ENCODE results near the gene CLDN2.

Gene CLDN2

DNA sequence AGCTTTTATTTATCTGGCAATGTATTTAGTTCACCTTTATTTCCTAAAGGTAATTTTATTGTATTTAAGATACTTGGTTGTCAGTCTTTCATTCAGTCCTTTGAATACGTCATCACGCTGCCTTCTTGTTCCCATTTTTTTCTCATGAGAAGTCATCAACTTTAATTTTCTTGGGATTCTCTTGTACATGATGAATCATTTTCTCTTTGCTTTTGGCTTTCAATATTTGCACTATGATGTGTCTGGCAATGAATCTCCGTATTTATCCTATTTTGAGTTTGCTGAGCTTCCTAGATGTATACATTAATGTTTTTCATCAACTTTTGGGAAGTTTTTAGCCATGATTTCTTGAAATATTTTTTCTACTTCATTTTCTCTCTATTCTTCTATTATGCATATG lies 28.4 kb downstream of the CLDN2 start:
- no peaks in the 10 kb centered on the region for H3K4me1 ChIP-seq (ENCODE audit: control insufficient read depth, insufficient read depth, low read length)
- no peak overlapping the region for H3K9ac ChIP-seq (ENCODE audit: low read length)
- peaks cover 6% of the 10 kb centered on the region for H3K27me3 ChIP-seq (replicated peaks; ENCODE audit: control insufficient read depth, insufficient read depth, low read length)
- H3K4me3 ChIP-seq (ENCODE audit: low read length) = no peak overlapping the region
- H3K36me3 ChIP-seq (ENCODE audit: control insufficient read depth, insufficient read depth, low read length, severe bottlenecking) = no peaks in the 10 kb centered on the region
- H3K9me3 ChIP-seq (ENCODE audit: control insufficient read depth, low read length) = no peaks in the 10 kb centered on the region
- no peak for DNase-seq (ENCODE audit: low read depth)

DNA sequence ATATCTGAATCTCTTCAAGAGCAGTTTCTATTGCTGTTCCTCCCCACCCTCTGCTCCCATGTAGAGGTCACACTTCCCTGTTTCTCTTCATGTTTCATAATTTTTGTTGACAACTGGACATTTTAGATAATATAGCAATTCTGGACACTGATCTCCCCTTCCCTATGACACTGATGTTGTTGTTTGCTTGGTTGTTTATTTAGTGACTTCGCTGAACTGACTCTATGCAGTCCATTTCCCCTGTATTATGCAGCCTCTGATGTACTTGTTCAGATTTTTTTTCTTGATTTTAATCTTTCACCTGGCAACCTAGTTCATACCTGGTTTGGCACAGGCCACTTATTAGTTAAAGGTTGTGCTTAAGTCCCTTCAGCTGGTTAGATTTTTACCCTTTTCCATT lies 29.2 kb downstream of the CLDN2 start:
- Histone ChIP-seq H3K36me3 (ENCODE audit: control insufficient read depth, insufficient read depth, low read length, severe bottlenecking) (peaks cover 2% of the 10 kb centered on the region), H3K9ac (ENCODE audit: low read length) (no peak overlapping the region), H3K9me3 (ENCODE audit: control insufficient read depth, low read length) (no peaks in the 10 kb centered on the region), H3K27me3 (replicated peaks; ENCODE audit: control insufficient read depth, insufficient read depth, low read length) (peaks cover 6% of the 10 kb centered on the region), H3K4me3 (ENCODE audit: low read length) (no peak overlapping the region), H3K4me1 (ENCODE audit: control insufficient read depth, insufficient read depth, low read length) (no peaks in the 10 kb centered on the region)
- DNase-seq (ENCODE audit: low read depth) = no peak

DNA sequence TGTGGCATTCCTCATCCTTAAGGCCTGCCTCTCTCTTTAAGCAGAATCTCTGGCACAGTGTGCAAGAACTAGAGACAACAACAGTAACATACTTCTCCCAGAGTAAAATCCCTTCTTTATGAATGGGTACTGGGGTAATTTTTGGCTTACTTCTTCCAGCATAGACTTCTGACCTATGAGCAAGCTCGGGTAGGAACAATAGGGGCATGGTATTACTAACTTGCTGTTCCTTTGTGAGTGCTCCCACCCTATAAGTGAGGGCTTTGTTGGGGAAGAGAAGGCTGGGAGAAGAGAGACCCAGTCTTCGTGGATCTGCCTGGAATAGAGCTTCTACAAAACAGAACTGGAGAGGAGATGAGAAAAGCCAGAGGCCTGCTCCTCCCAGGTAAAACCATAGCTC lies 30.2 kb downstream of the CLDN2 start:
- H3K36me3 ChIP-seq (ENCODE audit: control insufficient read depth, insufficient read depth, low read length, severe bottlenecking) = peaks cover 6% of the 10 kb centered on the region
- H3K4me3 ChIP-seq (ENCODE audit: low read length) = no peak overlapping the region
- no peaks in the 10 kb centered on the region for H3K9me3 ChIP-seq (ENCODE audit: control insufficient read depth, low read length)
- no peak for DNase-seq (ENCODE audit: low read depth)
- peaks cover 8% of the 10 kb centered on the region for H3K27me3 ChIP-seq (replicated peaks; ENCODE audit: control insufficient read depth, insufficient read depth, low read length)
- H3K4me1 ChIP-seq (ENCODE audit: control insufficient read depth, insufficient read depth, low read length) = peaks cover 4% of the 10 kb centered on the region
- H3K9ac ChIP-seq (ENCODE audit: low read length) = no peak overlapping the region

DNA sequence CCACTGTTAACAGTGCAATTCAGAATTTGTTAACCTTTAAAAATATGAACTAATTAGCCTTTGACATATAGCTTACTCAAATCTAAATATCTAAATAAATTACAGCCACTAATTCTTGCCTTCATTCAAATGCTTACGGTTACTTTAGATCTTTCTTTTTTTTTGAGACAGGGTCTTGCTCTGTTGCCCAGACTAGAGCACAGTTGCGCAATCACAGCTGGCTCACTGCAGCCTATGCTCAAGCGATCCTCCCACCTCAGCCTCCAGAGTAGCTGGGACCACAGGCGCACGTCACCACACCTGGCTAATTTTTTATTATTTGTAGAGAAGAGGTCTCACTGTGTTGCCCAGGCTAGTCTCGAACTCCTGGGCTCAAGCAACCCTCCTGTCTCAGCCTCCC lies 31.0 kb downstream of the CLDN2 start:
- no peak for DNase-seq (ENCODE audit: low read depth)
- peaks cover 11% of the 10 kb centered on the region for H3K27me3 ChIP-seq (replicated peaks; ENCODE audit: control insufficient read depth, insufficient read depth, low read length)
- H3K9ac ChIP-seq (ENCODE audit: low read length) = no peak overlapping the region
- H3K9me3 ChIP-seq (ENCODE audit: control insufficient read depth, low read length) = no peaks in the 10 kb centered on the region
- peaks cover 7% of the 10 kb centered on the region for H3K4me1 ChIP-seq (ENCODE audit: control insufficient read depth, insufficient read depth, low read length)
- peaks cover 10% of the 10 kb centered on the region for H3K36me3 ChIP-seq (ENCODE audit: control insufficient read depth, insufficient read depth, low read length, severe bottlenecking)
- H3K4me3 ChIP-seq (ENCODE audit: low read length) = no peak overlapping the region

DNA sequence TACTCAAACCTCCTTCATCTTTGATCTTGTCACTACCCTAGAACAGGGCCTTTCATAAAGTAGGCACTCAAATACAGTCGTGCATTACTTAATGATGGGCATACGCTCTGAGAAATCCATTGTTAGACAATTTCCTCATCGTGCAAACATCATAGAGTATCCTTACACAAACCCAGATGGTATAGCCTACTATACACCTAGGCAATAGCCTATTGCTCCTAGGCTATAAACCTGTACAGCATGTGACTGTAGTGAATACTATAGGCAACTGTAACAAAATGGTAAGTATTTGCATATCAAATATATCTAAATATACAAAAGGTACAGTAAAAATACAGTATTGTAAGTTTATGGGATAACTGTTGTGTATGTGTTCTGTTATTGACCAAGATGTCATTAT lies 31.9 kb downstream of the CLDN2 start:
- Histone ChIP-seq H3K27me3 (replicated peaks; ENCODE audit: control insufficient read depth, insufficient read depth, low read length) (peaks cover 11% of the 10 kb centered on the region), H3K4me3 (ENCODE audit: low read length) (no peak overlapping the region), H3K9me3 (ENCODE audit: control insufficient read depth, low read length) (no peaks in the 10 kb centered on the region), H3K9ac (ENCODE audit: low read length) (no peak overlapping the region), H3K4me1 (ENCODE audit: control insufficient read depth, insufficient read depth, low read length) (peaks cover 7% of the 10 kb centered on the region), H3K36me3 (ENCODE audit: control insufficient read depth, insufficient read depth, low read length, severe bottlenecking) (peaks cover 10% of the 10 kb centered on the region)
- DNase-seq (ENCODE audit: low read depth) = no peak

DNA sequence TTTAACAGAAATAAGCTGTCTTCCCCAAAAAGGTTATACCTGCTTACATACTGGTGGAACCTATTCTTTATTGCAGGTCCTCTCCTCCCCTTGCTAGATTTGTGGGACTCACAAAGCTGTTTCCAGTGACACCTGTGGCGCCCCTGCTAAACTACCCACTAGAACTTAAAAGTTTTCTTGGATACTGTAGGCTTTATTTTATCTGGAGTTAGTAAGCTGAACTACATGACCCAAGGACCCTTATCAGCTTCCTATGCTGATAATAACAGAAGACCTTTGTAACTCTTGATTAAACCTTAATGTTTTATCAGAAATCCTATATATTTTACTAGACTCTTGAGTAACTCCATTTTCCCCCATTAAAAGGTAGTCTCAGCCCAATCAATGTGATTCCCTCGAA lies 32.3 kb downstream of the CLDN2 start:
- Histone ChIP-seq H3K4me3 (ENCODE audit: low read length) (no peak overlapping the region), H3K4me1 (ENCODE audit: control insufficient read depth, insufficient read depth, low read length) (peaks cover 7% of the 10 kb centered on the region), H3K9me3 (ENCODE audit: control insufficient read depth, low read length) (no peaks in the 10 kb centered on the region), H3K9ac (ENCODE audit: low read length) (no peak overlapping the region), H3K36me3 (ENCODE audit: control insufficient read depth, insufficient read depth, low read length, severe bottlenecking) (peaks cover 10% of the 10 kb centered on the region), H3K27me3 (replicated peaks; ENCODE audit: control insufficient read depth, insufficient read depth, low read length) (peaks cover 11% of the 10 kb centered on the region)
- DNase-seq (ENCODE audit: low read depth) = no peak

DNA sequence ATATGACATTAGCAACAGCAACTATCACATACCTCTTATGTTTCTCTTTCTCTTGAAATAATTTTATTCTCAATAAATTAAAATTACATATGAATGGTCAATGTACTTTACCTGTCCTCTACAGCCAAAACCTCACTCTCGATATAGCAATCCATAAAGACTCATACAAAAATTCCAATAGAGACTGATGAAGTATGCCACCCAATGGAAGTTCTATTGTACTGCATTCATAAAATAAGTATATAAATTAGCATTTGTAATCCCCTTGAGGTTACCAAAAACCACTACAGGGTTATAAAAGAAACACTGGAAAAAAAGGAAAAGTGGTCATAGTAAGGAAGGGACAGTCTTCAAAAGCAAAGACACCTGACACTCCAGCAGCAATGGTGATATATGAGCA lies 32.8 kb downstream of the CLDN2 start:
- Histone ChIP-seq H3K9ac (ENCODE audit: low read length) (no peak overlapping the region), H3K4me3 (ENCODE audit: low read length) (no peak overlapping the region), H3K4me1 (ENCODE audit: control insufficient read depth, insufficient read depth, low read length) (peaks cover 7% of the 10 kb centered on the region), H3K9me3 (ENCODE audit: control insufficient read depth, low read length) (no peaks in the 10 kb centered on the region), H3K27me3 (replicated peaks; ENCODE audit: control insufficient read depth, insufficient read depth, low read length) (peaks cover 11% of the 10 kb centered on the region), H3K36me3 (ENCODE audit: control insufficient read depth, insufficient read depth, low read length, severe bottlenecking) (peaks cover 13% of the 10 kb centered on the region)
- DNase-seq (ENCODE audit: low read depth) = peak; percentile 25

DNA sequence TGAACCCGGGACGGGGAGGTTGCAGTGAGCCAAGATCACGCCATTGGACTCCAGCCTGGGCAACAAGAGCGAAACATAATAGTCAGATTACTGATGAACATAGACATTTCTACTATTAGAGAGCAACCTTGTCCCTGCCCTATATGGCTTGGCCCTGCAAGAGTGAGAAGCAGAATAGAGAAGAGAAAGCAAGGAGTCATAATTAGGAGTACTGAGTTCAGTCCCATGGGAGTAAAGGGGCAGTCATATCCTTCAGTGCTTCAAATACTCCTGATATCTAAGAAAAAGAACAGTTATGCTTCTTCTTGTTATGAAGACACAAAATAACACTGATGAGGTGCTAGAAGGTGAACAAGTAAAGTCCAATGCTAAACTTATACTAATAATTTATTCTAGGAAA lies 33.8 kb downstream of the CLDN2 start:
- Histone ChIP-seq H3K36me3 (ENCODE audit: control insufficient read depth, insufficient read depth, low read length, severe bottlenecking) (peaks cover 14% of the 10 kb centered on the region), H3K4me1 (ENCODE audit: control insufficient read depth, insufficient read depth, low read length) (peaks cover 7% of the 10 kb centered on the region), H3K9ac (ENCODE audit: low read length) (no peak overlapping the region), H3K27me3 (replicated peaks; ENCODE audit: control insufficient read depth, insufficient read depth, low read length) (peaks cover 11% of the 10 kb centered on the region), H3K4me3 (ENCODE audit: low read length) (no peak overlapping the region), H3K9me3 (ENCODE audit: control insufficient read depth, low read length) (no peaks in the 10 kb centered on the region)
- no peak for DNase-seq (ENCODE audit: low read depth)

DNA sequence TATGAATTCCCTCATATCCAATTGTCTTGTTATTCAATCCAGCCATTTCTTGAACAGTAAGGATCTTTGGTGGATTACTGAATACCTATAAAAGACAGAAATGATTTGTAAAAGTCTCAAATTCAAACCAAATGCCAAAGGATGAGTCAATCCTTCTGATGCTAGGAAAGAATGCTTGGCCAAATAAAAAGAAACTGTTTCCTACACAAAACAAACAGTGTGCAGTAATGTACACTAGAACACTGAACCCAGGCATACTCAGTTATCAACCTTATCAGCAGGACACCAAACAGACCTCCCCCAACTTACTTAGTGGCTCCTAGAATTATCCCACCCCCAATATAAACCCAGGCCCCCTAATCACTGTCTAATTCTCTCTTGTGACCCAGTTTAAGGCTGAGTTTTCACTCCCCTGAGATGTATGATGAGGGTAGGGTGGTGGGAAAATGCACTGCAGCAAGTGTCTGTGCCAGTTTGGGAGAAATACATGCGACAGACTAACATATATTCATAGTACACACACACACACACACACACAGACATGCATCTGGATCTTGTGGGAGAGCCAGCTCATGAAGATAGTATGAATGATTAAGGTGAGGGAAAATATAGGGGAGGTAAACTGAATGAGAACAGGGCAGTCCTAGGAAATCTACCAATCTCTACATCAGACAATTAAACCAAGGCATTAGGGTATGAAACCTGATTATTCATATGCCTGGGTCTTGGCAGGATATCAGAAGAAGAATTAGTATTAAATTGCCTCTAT lies 35.0 kb downstream of the CLDN2 start:
- no peak overlapping the region for H3K9ac ChIP-seq (ENCODE audit: low read length)
- H3K9me3 ChIP-seq (ENCODE audit: control insufficient read depth, low read length) = no peaks in the 10 kb centered on the region
- H3K27me3 ChIP-seq (replicated peaks; ENCODE audit: control insufficient read depth, insufficient read depth, low read length) = peaks cover 13% of the 10 kb centered on the region
- H3K4me1 ChIP-seq (ENCODE audit: control insufficient read depth, insufficient read depth, low read length) = peaks cover 7% of the 10 kb centered on the region
- DNase-seq (ENCODE audit: low read depth) = peak; percentile 51
- no peak overlapping the region for H3K4me3 ChIP-seq (ENCODE audit: low read length)
- H3K36me3 ChIP-seq (ENCODE audit: control insufficient read depth, insufficient read depth, low read length, severe bottlenecking) = peaks cover 17% of the 10 kb centered on the region

DNA sequence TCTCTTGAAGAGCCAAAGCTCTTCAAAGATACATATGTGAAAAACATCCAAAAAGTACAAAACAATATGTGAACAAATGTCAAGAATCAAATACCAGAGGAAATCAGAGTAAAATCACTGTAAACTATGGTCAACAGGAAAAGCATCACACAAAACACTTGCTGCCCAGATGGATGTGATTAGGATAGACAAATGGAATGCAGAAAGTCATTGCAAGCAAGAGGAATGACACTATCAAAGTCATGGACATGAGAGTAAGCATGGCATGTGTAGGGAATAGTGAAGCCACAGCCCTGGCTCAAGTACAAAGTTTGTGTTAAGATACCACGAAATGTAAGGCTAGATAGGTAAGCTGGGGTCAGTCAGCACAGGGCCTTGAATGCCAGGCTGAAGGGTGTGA lies 37.7 kb downstream of the CLDN2 start:
- Histone ChIP-seq H3K9ac (ENCODE audit: low read length) (no peak overlapping the region), H3K27me3 (replicated peaks; ENCODE audit: control insufficient read depth, insufficient read depth, low read length) (peaks cover 17% of the 10 kb centered on the region), H3K9me3 (ENCODE audit: control insufficient read depth, low read length) (no peaks in the 10 kb centered on the region), H3K36me3 (ENCODE audit: control insufficient read depth, insufficient read depth, low read length, severe bottlenecking) (peaks cover 26% of the 10 kb centered on the region), H3K4me3 (ENCODE audit: low read length) (no peak overlapping the region), H3K4me1 (ENCODE audit: control insufficient read depth, insufficient read depth, low read length) (peaks cover 12% of the 10 kb centered on the region)
- no peak for DNase-seq (ENCODE audit: low read depth)

DNA sequence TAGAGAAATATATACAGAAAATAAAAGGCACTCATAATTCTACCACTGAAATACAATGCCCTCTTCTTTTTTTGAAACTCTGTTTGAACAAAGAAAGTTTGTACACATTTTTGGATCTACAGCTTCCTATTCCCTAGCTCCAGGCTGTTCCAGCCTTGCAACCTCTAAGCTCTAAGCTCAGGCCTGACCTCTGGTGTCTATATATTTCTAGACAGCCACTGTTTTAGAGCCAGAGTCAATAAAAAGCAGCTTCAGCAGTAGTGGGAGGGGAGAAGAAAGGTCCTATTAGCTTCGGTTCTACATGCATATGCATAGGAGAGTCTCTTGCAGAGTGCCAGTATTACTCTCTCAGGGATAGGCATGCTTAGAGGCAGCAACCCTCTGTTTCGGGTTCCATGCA lies 39.7 kb downstream of the CLDN2 start:
- peak; percentile 69 for DNase-seq (ENCODE audit: low read depth)

DNA sequence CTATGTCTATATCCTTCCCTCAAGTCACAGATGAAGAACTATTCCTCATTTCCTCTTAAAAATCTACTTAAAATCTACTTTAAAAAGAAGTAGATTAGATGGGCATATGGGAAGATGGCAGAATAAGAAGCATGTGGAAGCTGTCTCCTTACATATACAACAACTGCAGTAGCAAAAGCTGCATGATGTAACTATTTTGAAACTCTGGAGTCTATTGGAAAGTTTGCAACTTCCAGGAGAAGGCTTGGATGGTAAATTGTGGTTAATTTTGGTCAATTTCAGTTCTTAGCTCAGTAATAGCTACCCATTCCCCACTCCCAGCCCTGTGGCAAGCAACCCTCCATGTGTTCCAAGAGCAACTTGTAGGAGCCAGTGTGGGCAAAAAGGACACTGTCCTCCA lies 42.9 kb downstream of the CLDN2 start:
- Histone ChIP-seq H3K9me3 (ENCODE audit: control insufficient read depth, low read length) (peaks cover 8% of the 10 kb centered on the region), H3K9ac (ENCODE audit: low read length) (no peak overlapping the region), H3K36me3 (ENCODE audit: control insufficient read depth, insufficient read depth, low read length, severe bottlenecking) (peaks cover 12% of the 10 kb centered on the region), H3K4me3 (ENCODE audit: low read length) (no peak overlapping the region), H3K4me1 (ENCODE audit: control insufficient read depth, insufficient read depth, low read length) (peaks cover 12% of the 10 kb centered on the region), H3K27me3 (replicated peaks; ENCODE audit: control insufficient read depth, insufficient read depth, low read length) (peaks cover 16% of the 10 kb centered on the region)
- peak; percentile 21 for DNase-seq (ENCODE audit: low read depth)

More for the DNA sequence above, 39.7 kb downstream of the CLDN2 start:
- H3K27me3 ChIP-seq (replicated peaks; ENCODE audit: control insufficient read depth, insufficient read depth, low read length) = peaks cover 24% of the 10 kb centered on the region
- peaks cover 19% of the 10 kb centered on the region for H3K4me1 ChIP-seq (ENCODE audit: control insufficient read depth, insufficient read depth, low read length)
- H3K9ac ChIP-seq (ENCODE audit: low read length) = no peak overlapping the region
- no peak overlapping the region for H3K4me3 ChIP-seq (ENCODE audit: low read length)
- H3K36me3 ChIP-seq (ENCODE audit: control insufficient read depth, insufficient read depth, low read length, severe bottlenecking) = peaks cover 20% of the 10 kb centered on the region
- H3K9me3 ChIP-seq (ENCODE audit: control insufficient read depth, low read length) = peaks cover 8% of the 10 kb centered on the region

All from adipocyte (in vitro differentiated cells).